GM12873 (cell line): ENCODE results near the gene SRRT.

Source experiments
- TF ChIP-seq, protein P1 (sequence below): IDR thresholded peaks from 2 replicates; pipeline ENCODE4 v1.5.1; 2012; ENCODE audit warnings: low read depth, mild to moderate bottlenecking, moderate library complexity, low read length, control low read depth; ENCODE audit not compliant: insufficient read depth; ENCODE audit errors: missing control alignments

SRRT gene

DNA sequence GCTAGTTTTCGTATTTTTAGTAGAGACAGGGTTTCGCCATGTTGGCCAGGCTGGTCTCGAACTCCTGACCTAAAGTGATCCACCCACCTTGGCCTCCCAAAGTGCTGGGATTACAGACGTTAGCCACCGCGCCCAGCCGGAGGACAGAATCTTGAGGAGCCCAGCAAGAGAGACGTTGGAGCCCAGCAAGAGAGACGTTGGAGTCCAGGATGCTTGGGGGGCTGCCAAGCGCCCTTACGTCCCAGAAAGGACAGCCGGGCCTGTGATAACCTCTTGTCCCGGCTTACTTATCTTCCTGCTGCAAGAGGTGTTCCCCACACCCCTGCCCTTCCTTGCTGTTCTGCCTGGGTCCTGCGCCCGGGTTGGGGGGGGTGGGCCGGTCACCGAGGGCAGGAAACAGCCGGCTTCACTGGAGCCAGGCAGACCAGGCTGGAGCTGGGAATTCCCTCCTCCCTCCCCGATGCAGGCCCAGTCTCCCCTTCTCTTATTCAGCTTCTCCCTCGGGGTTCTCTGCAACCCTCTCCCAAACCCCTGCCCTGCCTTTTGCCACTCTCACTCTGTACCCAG is 45.7 kb upstream of the SRRT start:
- TF ChIP-seq, protein P1, sequence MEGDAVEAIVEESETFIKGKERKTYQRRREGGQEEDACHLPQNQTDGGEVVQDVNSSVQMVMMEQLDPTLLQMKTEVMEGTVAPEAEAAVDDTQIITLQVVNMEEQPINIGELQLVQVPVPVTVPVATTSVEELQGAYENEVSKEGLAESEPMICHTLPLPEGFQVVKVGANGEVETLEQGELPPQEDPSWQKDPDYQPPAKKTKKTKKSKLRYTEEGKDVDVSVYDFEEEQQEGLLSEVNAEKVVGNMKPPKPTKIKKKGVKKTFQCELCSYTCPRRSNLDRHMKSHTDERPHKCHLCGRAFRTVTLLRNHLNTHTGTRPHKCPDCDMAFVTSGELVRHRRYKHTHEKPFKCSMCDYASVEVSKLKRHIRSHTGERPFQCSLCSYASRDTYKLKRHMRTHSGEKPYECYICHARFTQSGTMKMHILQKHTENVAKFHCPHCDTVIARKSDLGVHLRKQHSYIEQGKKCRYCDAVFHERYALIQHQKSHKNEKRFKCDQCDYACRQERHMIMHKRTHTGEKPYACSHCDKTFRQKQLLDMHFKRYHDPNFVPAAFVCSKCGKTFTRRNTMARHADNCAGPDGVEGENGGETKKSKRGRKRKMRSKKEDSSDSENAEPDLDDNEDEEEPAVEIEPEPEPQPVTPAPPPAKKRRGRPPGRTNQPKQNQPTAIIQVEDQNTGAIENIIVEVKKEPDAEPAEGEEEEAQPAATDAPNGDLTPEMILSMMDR, result no peak

DNA sequence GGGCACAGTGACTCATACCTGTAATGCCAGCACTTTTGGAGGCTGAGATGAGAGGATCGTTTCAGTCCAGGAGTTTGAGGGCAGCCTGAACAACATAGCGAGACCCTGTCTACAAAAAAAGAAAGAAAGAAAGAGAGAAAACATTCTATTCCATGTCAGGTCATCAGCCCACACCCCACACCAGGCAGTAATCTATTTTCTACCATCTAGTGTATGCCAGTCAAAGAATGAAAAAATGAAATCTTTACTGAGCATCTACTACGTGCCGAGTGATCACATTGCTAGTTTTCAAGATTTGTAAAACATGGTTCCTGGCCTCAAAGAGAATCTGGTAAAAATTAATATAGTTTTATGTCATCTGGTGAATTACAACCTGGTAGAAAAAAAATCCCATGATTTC is 44.5 kb upstream of the SRRT start:
- TF ChIP-seq, protein P1, result no peak

DNA sequence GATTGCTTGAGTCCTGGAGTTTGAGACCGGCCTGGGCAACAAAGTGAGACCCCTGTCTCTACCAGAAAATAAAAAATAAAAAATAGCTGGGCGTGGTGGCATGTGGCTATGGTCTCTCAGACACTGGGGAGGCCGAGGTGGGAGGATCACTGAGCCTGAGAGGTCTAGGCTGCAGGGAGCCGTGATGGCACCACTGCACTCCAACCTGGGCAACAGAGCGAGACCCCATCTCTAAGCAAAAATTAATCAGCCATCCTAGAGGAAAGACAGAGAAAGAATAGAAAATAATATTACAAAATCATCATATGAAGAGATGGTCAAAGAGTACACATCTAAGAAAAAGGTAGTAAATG is 42.6 kb upstream of the SRRT start:
- TF ChIP-seq, protein P1, result no peak

DNA sequence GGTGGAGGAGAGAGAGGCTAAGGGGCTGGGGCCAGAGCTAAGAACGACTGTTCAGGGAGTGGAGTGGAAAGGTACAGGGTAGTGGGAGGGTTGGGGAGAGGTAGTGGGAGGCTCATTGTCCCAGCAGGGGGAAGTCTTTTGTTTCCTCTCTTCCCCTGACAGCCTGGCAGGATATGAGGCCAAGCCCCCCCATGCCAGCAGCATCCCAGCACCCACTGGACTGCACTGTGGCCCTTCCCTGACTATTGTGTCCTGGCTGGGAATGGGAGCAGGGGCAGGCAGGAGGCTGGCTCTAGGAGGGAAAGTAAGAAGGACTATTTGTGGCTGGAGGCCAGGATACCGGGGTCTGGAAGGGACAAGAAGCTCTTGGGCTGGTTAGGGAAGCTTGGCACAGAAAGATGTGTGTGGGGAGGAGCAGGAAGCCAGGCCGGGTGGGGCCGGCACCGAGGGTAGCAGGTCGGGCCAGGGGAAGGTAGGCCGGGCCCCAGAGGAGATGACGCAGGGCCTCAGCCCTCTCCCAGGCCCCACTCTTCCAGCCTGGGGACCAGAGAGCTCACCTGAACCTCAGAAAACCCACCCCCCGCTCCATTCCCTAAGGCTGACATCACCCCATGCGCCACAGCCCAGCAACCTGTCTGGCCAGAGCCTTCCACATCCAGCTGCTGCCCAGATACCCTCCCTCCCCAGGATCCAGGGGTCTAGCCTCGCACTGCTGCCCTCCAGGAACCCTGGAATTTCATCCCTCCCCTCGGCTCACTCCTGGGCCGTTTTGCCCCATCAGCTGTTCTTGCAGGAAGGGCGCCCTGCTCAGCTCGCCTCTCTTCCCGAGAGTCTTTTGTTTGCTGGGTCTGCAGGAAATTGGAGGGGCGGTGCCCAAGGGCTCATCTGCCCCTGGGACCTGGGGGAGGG is 38.7 kb upstream of the SRRT start:
- TF ChIP-seq, protein P1, result no peak

DNA sequence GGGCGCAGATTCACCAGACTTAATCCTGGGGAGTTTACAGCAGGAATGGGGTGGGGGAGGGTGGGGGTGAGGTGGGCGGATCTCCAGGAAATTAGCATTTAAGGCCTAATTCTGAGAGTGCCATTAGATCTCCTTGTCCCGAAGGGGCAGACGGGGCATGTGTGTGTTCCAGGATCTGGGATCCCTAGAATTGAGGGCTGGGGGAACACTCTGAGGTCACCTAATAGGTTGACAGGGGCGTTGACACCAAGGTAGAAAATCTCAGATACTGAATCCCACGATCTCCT is 38.1 kb upstream of the SRRT start:
- TF ChIP-seq, protein P1, result no peak

DNA sequence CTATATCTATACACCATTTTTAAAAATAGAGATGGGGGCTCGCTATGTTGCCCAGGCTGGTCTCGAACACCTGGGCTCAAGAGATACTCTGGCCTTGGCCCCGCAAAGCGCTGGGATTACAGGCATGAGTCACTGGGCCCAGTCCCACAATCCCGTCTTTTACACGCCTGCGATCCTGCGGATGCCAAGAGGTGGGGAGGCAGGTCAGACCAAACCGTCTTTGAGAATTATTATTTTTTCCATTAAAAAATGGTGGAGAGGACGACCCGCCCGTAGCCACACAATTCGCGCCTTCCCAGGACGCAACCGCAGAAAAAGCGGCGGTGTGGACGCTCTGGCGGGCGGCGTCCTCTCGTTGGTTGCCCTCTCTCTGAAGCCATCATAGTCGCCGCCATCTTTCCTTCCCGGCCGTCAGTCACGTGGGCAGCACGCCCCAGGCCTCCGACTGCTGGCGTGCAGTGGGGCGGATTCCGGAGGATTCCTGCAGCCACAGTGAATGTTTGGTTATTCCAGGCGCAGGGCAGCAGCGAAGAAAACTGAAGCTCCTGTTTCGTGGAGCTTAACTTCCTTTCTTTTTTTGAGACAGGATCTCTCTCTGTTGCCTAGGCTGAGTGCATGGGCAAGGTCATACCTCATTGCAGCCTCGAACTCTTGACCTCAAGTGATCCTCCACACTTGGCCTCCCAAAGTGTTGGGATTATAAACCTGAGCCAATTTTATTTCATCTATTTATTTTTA is 37.6 kb upstream of the SRRT start:
- TF ChIP-seq, protein P1, result no peak

DNA sequence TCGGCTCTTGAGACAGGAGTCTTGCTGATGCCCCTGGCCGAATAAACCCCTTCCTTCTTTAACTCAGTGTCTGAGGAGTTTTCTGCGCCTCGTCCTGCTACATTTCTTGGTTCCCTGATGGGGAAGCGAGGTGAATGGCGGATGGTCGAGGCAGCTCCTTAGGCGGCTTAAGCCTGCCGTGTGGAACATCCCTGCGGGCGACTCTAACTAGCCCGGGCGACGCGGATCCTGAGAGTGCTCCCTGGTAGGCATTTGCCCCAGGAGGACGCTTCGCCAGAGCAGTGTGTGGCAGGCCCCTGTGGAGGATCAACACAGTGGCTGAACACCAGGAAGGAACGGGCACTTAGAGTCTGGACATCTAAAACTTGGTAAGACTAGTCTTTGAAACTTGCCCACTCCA is 35.5 kb upstream of the SRRT start:
- TF ChIP-seq, protein P1, result no peak
